Measurements from ENCODE around the gene RAB23.

DNA sequence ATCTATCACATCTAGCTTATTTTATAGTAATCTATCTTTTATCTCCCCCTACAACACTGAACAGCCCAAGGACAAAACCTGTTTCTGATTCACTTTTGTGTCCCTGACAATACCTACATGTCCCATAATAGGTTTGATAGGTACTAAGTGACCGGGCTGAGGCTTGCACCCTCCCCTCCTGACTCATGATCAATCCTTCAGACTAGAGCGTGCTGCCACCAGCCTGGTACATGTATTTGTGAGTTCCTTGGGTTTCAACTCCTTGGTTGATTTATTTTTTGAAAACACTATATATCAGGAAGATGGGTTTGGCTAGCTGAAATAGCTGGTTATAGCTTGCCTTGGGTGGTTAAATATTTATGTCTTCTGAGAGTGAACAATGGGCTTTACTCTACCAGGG, 41.6 kb upstream of the RAB23 start:
- TF ChIP-seq POLR2A (IDR thresholded peaks at IDR 0.05), result no peak
- TF ChIP-seq CTCF (IDR thresholded peaks at IDR 0.05), result no peak
